MG63 (cell line): Measurements from ENCODE around the gene DMD. TPM values are rescaled to one million over a fixed set of nuclear protein-coding genes. Genes with fewer than 3 reads are reported as not detected.

ENCODE experiments used
- DNase-seq: peaks from one replicate; pipeline ENCODE4 v3.0.0-alpha.2; 2020
- H3K27me3 ChIP-seq: fragments of 250-450 bp; sonication (Bioruptor Pico); 2 replicates; pipeline ENCODE4 v1.5.1; 2020; ENCODE audit warnings: mild to moderate bottlenecking, moderate library complexity
- H3K36me3 ChIP-seq: fragments of 250-450 bp; sonication (Bioruptor Pico); 2 replicates; pipeline ENCODE4 v1.5.1; 2020; ENCODE audit warnings: mild to moderate bottlenecking, moderate library complexity
- H3K4me3 ChIP-seq: fragments of 250-450 bp; sonication (Bioruptor Pico); 2 replicates; pipeline ENCODE4 v1.5.1; 2020; ENCODE audit warnings: mild to moderate bottlenecking, moderate library complexity
- H3K9me3 ChIP-seq: fragments of 250-450 bp; sonication (Bioruptor Pico); 2 replicates; pipeline ENCODE4 v1.5.1; 2020; ENCODE audit warnings: mild to moderate bottlenecking, moderate library complexity
- total RNA-seq: library from RNA; depleted of rRNA; stranded (reverse); fragments of >200 nt; shearing (Covaris generic); gene quantifications from 2 replicates; pipeline ENCODE4 v1.2.3, GENCODE V29; 2014; ENCODE audit warnings: low replicate concordance

DMD gene
- total RNA-seq, 1 experiment from 2014 or later: 11.5 TPM

DNA sequence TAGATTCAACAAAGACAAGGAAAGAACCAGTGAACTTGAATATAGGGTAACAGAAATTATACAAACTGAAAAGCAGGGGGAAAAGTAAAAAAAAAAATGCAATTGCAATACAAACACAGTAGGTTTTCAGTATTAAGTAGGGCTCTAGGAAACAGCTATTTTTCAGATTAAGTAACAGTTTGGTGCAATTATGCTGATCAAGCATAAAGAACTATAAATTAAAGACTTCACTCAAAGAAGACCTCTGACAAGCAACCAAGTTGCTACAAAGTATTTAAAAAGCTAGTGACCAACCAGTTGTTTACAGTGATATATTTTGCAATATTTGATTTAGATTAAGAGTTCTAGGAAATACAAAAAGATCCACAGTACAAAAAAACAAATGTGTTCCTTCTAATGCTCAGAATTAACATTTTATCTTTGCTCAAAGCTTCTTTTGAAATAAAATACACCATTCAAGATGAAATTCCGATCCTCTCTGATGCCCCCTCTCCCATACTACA lies 1908.7 kb downstream of the DMD start:
- Histone ChIP-seq H3K9me3 (no peaks in the 10 kb centered on the region), H3K27me3 (no peaks in the 10 kb centered on the region), H3K4me3 (no peak overlapping the region), H3K36me3 (no peaks in the 10 kb centered on the region)
- no peak for DNase-seq

DNA sequence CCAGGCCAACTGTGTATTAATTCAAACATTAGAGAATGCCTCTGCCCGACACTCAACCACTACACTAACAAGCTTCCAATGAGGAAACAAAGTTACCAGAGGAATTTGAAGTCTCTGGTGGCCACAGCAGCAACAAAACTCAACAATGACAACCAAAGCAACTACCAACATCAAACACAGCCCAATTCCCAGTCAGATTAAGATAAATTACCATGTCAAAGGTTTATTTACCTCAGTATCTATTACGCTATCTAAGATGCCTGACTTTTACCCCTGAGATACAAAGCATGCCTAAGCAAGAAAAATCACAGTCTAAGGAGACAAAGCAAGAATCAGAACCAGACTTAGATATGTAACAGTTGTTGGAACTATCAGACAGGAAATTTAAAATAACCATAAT lies 1909.4 kb downstream of the DMD start:
- H3K36me3 ChIP-seq: no peaks in the 10 kb centered on the region

DNA sequence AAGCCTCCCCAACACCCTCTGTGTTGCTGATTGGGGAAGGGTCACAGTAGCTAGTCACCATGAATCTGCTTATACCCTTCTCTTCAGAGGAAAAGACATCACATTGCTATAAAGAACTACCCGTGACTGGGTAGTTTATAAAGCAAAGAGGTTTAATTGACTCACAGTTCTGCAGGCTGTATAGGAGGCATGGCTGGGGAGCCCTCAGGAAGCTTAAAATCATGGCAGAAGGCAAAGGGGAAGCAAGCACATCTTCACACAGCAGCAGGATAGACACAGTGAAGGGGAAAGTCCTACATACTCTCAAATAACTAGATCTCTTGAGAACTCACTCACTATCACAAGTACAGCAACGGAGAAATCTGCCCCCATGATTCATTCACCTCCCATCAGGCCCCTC lies 1910.1 kb downstream of the DMD start:
- H3K27me3 ChIP-seq: no peaks in the 10 kb centered on the region
- no peaks in the 10 kb centered on the region for H3K36me3 ChIP-seq
- H3K9me3 ChIP-seq: no peaks in the 10 kb centered on the region
- H3K4me3 ChIP-seq: no peak overlapping the region
- no peak for DNase-seq

More for the DNA sequence above, 1909.4 kb downstream of the DMD start:
- Histone ChIP-seq H3K4me3 (no peak overlapping the region), H3K27me3 (no peaks in the 10 kb centered on the region), H3K9me3 (no peaks in the 10 kb centered on the region)
- DNase-seq: no peak

DNA sequence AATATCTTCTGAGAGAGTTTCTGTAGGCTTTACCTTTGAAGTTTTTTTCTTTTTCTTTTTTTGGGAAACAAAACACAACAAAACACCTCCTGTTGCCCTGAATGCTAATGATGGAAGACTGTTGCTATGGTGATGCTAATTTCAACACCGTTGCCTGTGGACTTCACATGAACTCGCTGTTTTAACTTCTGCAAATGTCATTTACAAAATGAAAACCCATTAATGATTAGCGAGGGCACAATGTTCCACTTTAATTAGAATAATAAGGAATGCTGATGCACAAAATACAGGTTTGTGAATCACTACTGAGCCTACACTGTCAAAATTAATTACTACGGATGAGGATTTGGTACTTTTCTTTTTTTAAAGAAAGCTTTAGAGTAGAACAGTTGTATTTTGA lies 1912.4 kb downstream of the DMD start:
- Histone ChIP-seq H3K4me3 (no peak overlapping the region), H3K9me3 (no peaks in the 10 kb centered on the region), H3K36me3 (no peaks in the 10 kb centered on the region), H3K27me3 (no peaks in the 10 kb centered on the region)
- no peak for DNase-seq

DNA sequence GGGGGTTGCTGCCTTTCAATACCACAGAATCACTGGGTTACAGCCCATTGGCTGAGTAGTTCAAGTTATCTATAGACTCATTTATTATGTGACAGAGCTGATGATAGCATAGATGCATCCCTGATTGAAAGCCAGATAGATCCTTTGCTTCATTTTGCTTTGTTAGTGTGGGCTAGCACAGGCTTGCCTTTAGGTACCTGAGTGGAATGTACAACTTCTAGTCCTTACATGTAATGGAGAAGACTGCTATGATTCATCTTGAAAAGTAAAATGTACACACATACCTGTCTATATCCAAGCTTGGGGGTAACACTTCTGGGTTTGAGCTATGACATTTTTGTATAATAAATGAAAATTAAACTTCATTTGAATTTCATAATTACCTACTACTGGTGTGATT lies 1913.5 kb downstream of the DMD start:
- DNase-seq: no peak
- no peaks in the 10 kb centered on the region for H3K9me3 ChIP-seq
- H3K4me3 ChIP-seq: no peak overlapping the region
- H3K27me3 ChIP-seq: no peaks in the 10 kb centered on the region
- no peaks in the 10 kb centered on the region for H3K36me3 ChIP-seq

DNA sequence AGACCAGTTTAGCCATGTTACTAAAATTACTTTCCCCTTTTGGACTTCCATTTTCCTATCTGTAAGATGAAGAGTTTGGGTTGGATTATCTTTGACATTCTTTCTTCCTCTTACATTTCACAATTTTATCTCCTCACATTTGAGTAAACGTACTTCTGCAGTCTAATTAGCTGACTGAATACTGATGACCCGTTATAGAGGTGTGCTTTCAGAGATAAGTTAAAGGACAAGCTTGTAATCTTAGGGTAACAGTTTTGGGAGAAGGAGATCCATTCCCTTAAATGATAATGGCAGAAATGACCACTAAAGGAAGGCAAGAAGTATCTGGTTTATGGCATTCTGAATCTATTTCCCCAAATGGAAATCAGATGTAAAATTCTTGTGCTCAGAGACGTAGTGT lies 1916.9 kb downstream of the DMD start:
- DNase-seq: no peak
- no peaks in the 10 kb centered on the region for H3K9me3 ChIP-seq
- no peak overlapping the region for H3K4me3 ChIP-seq
- no peaks in the 10 kb centered on the region for H3K36me3 ChIP-seq
- H3K27me3 ChIP-seq: no peaks in the 10 kb centered on the region

DNA sequence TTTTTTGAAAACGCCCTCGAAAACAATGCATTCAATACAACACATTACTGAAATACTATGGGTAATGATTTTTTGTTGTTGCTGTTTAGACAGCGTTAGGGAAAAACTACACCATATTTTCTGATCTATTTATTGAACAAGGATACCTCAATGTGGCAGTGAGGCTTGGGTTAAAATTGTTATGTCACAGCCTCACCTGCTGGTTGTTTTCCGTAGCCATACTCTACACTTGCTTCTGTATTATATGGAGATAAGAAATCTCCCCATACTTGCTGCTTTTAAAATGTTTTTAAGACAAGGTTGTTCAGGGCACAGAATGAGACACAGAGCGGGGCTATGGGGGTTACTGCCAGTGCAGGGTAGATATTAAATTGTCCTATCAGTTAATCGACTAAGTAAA lies 1917.9 kb downstream of the DMD start:
- H3K4me3 ChIP-seq: no peak overlapping the region
- no peak for DNase-seq
- H3K9me3 ChIP-seq: no peaks in the 10 kb centered on the region
- H3K36me3 ChIP-seq: no peaks in the 10 kb centered on the region
- no peaks in the 10 kb centered on the region for H3K27me3 ChIP-seq

DNA sequence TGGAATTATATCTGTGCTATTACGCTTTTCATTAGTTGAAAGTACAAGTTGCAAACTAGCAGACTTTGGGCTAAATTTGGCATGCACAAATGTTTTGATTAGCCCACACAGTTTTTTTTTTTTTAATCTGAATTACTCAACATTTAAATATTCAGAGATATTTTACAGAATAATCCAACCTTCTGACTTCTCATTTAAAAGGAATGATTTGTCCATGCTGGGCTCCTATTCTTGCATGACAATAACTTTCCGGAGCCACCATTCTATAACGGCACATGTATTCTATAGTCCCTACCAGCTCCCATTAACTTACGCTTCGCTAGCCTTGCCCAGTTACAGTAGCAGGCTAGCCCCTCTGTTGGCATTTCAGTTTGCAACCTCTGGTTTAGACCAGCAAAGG lies 1920.2 kb downstream of the DMD start:
- Histone ChIP-seq H3K36me3 (no peaks in the 10 kb centered on the region), H3K4me3 (no peak overlapping the region), H3K27me3 (no peaks in the 10 kb centered on the region), H3K9me3 (no peaks in the 10 kb centered on the region)
- DNase-seq: no peak

DNA sequence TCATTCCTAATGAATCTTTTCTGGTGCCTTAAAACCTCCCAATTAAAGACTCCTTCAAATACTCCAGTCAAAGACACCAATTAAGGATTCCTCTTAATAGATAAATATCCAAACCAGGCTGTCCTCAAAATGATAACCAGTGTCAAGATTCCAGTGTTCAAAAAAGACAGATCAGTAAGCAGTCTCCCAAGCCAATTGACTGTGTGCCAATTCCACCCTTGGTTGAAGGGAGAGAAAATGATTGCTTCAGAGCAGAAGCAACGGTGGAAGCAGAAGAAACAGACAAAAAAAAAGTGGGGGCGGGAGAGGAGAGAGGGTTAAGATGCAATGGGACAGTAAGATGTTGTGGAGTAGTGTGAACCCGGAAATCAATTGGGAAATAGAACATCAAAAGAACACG lies 1923.5 kb downstream of the DMD start:
- no peak overlapping the region for H3K4me3 ChIP-seq
- H3K27me3 ChIP-seq: no peaks in the 10 kb centered on the region
- H3K9me3 ChIP-seq: no peaks in the 10 kb centered on the region
- no peak for DNase-seq
- H3K36me3 ChIP-seq: no peaks in the 10 kb centered on the region

DNA sequence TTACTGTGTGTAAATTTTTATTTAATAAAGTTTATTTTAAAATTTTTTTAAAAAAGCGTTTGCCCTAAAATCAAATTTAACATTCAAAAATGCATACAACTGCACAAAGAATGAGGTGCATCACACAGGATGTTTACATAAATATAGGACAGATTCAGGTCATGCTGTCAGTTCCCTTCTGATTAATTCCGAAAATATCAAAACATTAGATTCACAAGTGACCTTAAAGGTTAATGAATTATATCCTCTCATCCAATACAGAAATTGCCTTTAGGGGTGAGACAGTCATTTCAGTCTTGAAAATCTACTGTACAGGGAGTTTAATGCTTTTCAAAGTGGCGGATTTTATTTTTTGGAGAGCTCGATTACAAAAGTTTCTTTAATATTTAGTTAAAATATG lies 1930.8 kb downstream of the DMD start:
- H3K4me3 ChIP-seq: no peak overlapping the region
- no peaks in the 10 kb centered on the region for H3K27me3 ChIP-seq
- H3K36me3 ChIP-seq: no peaks in the 10 kb centered on the region
- H3K9me3 ChIP-seq: no peaks in the 10 kb centered on the region
- no peak for DNase-seq

DNA sequence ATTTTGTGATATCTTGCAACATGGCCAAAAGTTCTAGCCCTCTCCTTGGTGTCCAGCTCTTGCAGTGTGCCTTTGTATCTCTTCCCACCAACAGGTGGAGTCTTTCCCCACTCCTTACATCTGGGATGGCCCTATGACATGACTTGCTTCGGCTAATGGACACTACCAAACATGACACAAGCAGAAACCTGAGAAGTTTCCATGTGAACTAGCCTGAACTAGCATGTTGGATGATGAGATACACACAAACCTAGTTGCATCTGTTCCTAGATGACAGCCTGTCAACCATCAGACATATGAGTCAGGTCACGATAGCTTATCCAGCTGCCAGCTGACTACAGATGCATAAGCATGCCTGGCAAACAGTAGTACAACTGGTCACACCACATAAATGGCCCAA lies 1932.0 kb downstream of the DMD start:
- no peaks in the 10 kb centered on the region for H3K36me3 ChIP-seq
- H3K27me3 ChIP-seq: no peaks in the 10 kb centered on the region
- no peak for DNase-seq
- no peak overlapping the region for H3K4me3 ChIP-seq
- H3K9me3 ChIP-seq: no peaks in the 10 kb centered on the region

DNA sequence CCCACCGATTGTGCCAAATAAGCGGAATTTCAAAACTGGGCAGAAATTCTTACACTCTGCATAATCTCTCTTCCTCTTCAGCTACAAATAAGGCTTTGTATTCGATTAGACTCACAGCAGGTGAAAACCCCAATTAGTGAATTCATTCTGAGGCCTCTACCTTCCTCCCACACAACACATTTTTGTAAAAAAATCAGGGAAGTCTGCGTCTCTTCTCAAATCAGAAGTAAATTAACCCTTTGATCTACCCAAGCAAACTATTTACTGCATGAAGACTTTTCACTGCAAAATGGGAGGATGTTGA lies 1938.9 kb downstream of the DMD start:
- DNase-seq: no peak
- Histone ChIP-seq H3K9me3 (no peaks in the 10 kb centered on the region), H3K4me3 (no peak overlapping the region), H3K36me3 (no peaks in the 10 kb centered on the region), H3K27me3 (no peaks in the 10 kb centered on the region)

DNA sequence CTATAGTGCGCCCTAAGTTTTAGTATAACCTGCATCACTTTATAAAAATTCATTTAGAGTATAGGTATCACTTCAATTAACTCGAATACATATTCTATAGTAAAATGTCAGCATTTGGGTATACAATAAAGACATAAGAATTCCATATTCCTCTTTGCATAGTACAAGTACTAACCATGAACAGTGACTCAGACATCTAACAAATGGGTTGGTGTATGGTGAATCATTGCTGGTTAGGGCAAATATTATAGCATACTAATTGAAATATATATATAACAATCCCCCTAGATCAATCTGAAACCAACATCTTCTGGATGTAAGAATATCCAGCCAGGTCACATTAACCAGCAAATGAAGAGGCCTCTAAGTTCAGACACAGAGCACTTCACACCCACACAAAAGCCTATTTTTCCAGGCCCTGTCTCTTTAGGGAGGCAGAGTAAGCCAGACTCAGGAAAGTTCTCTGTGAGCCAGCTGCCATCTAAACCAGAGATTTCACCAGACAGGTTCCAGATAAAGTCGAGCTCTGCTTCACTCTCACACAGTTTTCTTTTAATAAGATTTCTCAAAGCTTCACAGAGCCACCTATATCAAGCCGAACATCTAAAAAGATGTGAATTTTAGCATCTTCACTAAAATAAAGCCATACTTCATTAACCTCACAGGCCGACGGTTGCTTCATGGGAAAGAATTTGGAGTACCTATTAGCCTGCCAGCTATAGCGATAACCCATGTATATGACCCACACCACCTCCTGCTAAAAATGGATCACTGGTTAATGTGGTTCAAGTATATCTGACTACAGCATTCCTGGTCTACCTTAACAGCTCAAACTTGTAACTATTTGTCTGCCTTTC lies 1939.5 kb downstream of the DMD start:
- no peaks in the 10 kb centered on the region for H3K36me3 ChIP-seq
- no peaks in the 10 kb centered on the region for H3K27me3 ChIP-seq
- no peak overlapping the region for H3K4me3 ChIP-seq
- no peak for DNase-seq
- no peaks in the 10 kb centered on the region for H3K9me3 ChIP-seq

DNA sequence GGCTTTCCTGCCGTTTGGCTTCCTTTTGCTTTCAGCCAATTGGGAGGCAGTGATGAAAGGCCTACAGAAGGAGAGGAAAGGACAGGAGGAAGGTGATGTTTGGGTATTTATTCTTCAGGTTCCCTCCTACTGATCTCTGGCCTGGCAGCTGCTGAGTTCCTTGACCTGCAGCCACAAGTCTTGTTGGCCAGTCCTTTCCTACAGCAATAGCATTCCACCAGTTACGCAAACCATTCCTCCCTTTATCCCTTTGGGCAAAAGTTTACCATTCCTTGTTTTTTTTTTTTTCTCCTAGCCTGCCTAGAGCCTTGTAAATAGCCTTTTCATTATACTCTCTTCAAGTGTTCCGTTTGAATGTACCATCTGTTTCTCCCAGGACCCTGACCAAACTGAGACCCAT lies 1941.4 kb downstream of the DMD start:
- Histone ChIP-seq H3K27me3 (no peaks in the 10 kb centered on the region), H3K4me3 (no peak overlapping the region), H3K36me3 (no peaks in the 10 kb centered on the region), H3K9me3 (no peaks in the 10 kb centered on the region)
- DNase-seq: no peak

DNA sequence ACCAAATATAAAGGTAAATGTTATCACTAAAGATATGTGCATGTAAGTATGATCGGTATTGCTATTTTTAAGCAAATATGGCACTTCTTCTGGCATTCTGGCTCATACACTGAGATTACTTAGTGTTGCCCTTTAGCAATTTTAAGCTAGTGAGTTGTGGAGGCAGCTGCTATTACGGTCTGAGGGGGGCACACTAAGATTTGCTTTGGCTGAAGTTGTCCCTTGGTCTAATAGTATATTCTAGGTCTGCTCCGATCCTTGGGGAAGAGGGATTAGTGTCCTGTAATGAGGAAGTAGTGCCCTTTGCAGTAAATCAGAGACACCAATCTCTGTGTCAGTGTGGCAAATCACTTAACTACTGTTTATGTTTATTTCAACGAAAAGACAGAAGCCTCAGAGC lies 1943.0 kb downstream of the DMD start:
- Histone ChIP-seq H3K4me3 (no peak overlapping the region), H3K36me3 (no peaks in the 10 kb centered on the region), H3K9me3 (no peaks in the 10 kb centered on the region), H3K27me3 (no peaks in the 10 kb centered on the region)
- no peak for DNase-seq

DNA sequence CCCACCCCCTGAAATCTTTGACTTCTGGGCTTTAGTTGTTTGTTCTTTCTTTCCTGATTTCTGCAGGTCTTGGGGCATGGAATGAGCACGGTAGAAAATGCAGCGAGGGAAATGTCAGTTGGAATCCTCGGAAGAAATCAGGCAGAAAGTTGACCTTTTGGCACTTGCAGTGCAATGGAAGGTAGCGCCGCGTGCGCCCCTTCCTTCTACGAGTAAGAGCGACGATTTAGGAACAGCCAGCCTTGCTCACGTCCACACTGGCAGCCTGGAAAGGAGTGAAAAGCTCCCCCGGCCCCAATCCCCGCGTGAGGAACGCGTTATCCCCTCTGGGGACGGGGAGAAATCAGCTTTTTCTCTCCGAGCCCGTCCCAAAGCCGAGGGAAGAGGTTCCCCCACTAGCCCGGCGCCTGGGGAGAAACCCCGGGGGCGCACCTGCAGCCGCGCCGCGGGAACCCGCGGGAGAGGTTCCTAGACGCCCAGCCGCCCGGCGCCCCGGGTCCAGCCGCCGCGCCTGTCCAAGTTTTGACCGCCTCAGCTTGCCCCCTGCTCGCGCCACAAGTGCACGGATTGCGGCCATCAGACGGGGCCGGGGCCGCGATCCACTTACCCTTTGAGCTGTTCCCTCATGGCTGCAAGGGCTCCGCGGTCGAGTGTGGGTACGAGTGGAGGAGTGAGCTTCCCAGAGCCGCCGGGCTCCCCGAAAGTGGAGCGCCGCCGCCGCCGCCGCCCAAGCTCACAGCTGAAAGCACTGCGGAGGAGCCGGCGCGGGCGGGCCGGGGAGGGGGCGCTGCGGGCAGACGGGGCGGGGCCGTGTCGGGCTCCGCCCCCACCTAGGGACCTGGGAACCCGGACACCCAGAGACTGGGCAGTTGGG lies 1944.9 kb downstream of the DMD start:
- H3K36me3 ChIP-seq: no peaks in the 10 kb centered on the region
- peak; percentile 40 for DNase-seq
- peak overlapping the region; percentile 62 for H3K4me3 ChIP-seq
- H3K27me3 ChIP-seq: no peaks in the 10 kb centered on the region
- no peaks in the 10 kb centered on the region for H3K9me3 ChIP-seq

DNA sequence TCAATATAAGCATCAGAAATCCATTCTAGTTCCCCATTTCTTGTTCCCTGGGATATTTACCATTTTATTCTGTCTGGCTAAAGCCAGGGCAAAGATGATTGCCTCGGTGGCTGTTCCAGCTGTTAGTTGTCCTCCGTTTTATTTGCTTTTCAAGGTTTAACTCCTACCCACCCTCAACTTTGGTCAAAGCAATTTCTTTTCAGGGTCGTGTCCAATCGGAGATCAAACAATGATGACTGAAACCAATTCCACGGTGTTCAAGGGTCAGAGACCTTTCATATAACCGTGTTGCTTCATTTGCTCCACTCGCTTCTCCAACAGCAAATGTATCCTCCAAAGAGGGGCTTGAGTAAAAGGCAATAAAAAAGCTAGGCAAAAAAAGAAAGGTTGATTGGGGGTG lies 1946.0 kb downstream of the DMD start:
- H3K4me3 ChIP-seq: no peak overlapping the region; the same call in 1 of the 2 replicates
- H3K27me3 ChIP-seq: no peaks in the 10 kb centered on the region
- no peaks in the 10 kb centered on the region for H3K9me3 ChIP-seq
- no peaks in the 10 kb centered on the region for H3K36me3 ChIP-seq
- DNase-seq: no peak

DNA sequence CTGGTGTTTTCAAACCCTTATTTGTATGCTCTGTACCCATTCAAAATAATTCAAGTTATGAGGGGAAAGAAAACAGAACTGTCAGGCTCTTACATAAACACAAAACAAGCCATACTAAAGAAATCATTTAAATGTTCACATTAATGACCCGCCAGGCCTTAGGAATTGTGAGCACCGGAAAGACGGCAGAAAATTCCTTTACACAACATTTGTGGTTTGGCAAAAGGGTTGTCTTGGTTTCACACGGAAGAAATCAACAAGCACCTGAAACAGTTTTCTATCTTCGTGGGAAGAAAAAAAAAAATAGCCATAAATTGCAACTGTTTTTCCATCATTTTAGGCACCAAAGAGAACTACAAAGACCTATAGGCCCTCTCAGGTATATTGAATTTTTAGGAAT lies 1951.0 kb downstream of the DMD start:
- DNase-seq: no peak
- Histone ChIP-seq H3K9me3 (no peaks in the 10 kb centered on the region), H3K4me3 (no peak overlapping the region), H3K27me3 (no peaks in the 10 kb centered on the region), H3K36me3 (no peaks in the 10 kb centered on the region)
